OCI-LY7 (cell line): ENCODE measurements around the gene HYOU1. TPM values are rescaled to one million over a fixed set of nuclear protein-coding genes. Genes with fewer than 3 reads are reported as not detected.

Source experiments
- BruUV-seq: library from RNA; stranded (reverse); fragments of 400-500 nt; replicated peaks from 2 replicates; lab custom pipeline; 2021; lab: Mats Ljungman, UMichigan
- CTCF ChIA-PET: fragments of 300-600 bp; sonication (Branson Sonifier 250); formaldehyde crosslinking; loops from one replicate; lab custom pipeline; 2022; ENCODE audit warnings: antibody characterized with exemption; ENCODE audit not compliant: unreplicated experiment; lab: Charles Lee
- POLR2A ChIA-PET: fragments of 300-600 bp; sonication (Branson Sonifier 250); formaldehyde crosslinking; loops from one replicate; lab custom pipeline; 2022; ENCODE audit warnings: antibody characterized with exemption; lab: Charles Lee
- DNase-seq: peaks from one replicate; pipeline ENCODE4 v3.0.0-alpha.2; 2015; ENCODE audit warnings: low spot score
- H2AFZ ChIP-seq: fragments of 200-600 bp; sonication (generic), shearing (Covaris generic); 2 replicates; pipeline ENCODE4 v1.6.1; 2014; ENCODE audit warnings: mild to moderate bottlenecking, antibody characterized with exemption, low read length, moderate library complexity
- H3K27ac ChIP-seq: fragments of 200-600 bp; sonication (generic); 2 replicates; pipeline ENCODE4 v1.5.1; 2014; ENCODE audit warnings: mixed run types, low read depth, mild to moderate bottlenecking, moderate library complexity, low read length, inconsistent platforms; ENCODE audit not compliant: poor library complexity, severe bottlenecking
- H3K36me3 ChIP-seq: fragments of 200-600 bp; sonication (generic); 2 replicates; pipeline ENCODE4 v1.6.1; 2014; ENCODE audit warnings: mild to moderate bottlenecking, antibody characterized with exemption, low read length, moderate library complexity, mixed read lengths; ENCODE audit not compliant: insufficient read depth
- H3K4me1 ChIP-seq: fragments of 200-600 bp; sonication (generic); 2 replicates; pipeline ENCODE4 v1.5.1; 2014; ENCODE audit warnings: mild to moderate bottlenecking, low read length; ENCODE audit not compliant: insufficient read depth, poor library complexity, severe bottlenecking
- H3K4me2 ChIP-seq: fragments of 200-600 bp; sonication (generic); 2 replicates; pipeline ENCODE4 v1.6.1; 2014; ENCODE audit warnings: mild to moderate bottlenecking, low read length
- H3K4me3 ChIP-seq: fragments of 200-600 bp; sonication (generic); 2 replicates; pipeline ENCODE4 v1.5.1; 2014; ENCODE audit warnings: mild to moderate bottlenecking, low read depth, low read length; ENCODE audit not compliant: poor library complexity, severe bottlenecking
- H3K79me2 ChIP-seq: fragments of 200-600 bp; sonication (generic); 2 replicates; pipeline ENCODE4 v1.6.1; 2016; ENCODE audit warnings: low read depth, mild to moderate bottlenecking, low read length, moderate library complexity, mixed read lengths; ENCODE audit not compliant: insufficient read depth
- H3K9me2 ChIP-seq: fragments of 200-600 bp; sonication (generic); 2 replicates; pipeline ENCODE4 v1.6.1; 2016; ENCODE audit warnings: mild to moderate bottlenecking, low read length, mixed read lengths; ENCODE audit not compliant: insufficient read depth
- H3K9me3 ChIP-seq: fragments of 200-600 bp; sonication (generic); 2 replicates; pipeline ENCODE4 v1.6.1; 2014; ENCODE audit warnings: mild to moderate bottlenecking, mixed run types, low read length, mixed read lengths
- H4K20me1 ChIP-seq: fragments of 200-600 bp; sonication (generic); 2 replicates; pipeline ENCODE4 v1.6.1; 2014; ENCODE audit warnings: mild to moderate bottlenecking, antibody characterized with exemption, low read length, moderate library complexity, mixed read lengths; ENCODE audit not compliant: insufficient read depth
- CTCF ChIP-seq: fragments of 200-600 bp; sonication (generic); conservative IDR thresholded peaks from 2 replicates; pipeline ENCODE4 v1.5.1; 2014; ENCODE audit warnings: mild to moderate bottlenecking, antibody characterized with exemption, low read length, moderate library complexity, mixed read lengths
- EZH2phosphoT487 ChIP-seq: fragments of 200-600 bp; sonication (generic); IDR thresholded peaks from 2 replicates; pipeline ENCODE4 v1.6.1; 2018; ENCODE audit warnings: low read depth, borderline replicate concordance, mild to moderate bottlenecking, mixed run types, antibody characterized with exemption, low read length, moderate library complexity, mixed read lengths
- intact Hi-C: fragments of 100-400 bp; cut with micrococcal nuclease; formaldehyde crosslinking; loops from one replicate; pipeline ENCODE4 v1.10.0; 2022; ENCODE audit not compliant: unreplicated experiment
- total RNA-seq, 2 experiments: library from RNA; depleted of rRNA in 1 of 2; stranded (reverse); fragments of >200 nt in 1 of 2; shearing (Covaris generic) in 1 of 2; gene quantifications; 2 replicates each; pipeline ENCODE4 v1.2.3, GENCODE V29; 2014 to 2022

The HYOU1 gene
- total RNA-seq, 2 experiments from 2014 or later, result 86.6 to 117 TPM

GRCh38 chr11:119089319-119089718, 32.3 kb upstream of the HYOU1 start:
- Histone ChIP-seq H3K36me3 (peaks cover 36% of the 10 kb centered on the region), H3K27ac (no peak overlapping the region), H4K20me1 (peaks cover 22% of the 10 kb centered on the region), H2AFZ (no peak overlapping the region), H3K9me3 (no peaks in the 10 kb centered on the region), H3K79me2 (peaks cover 31% of the 10 kb centered on the region), H3K4me1 (peaks cover 58% of the 10 kb centered on the region), H3K4me3 (no peak overlapping the region), H3K9me2 (no peaks in the 10 kb centered on the region), H3K4me2 (no peak overlapping the region)
- TF ChIP-seq EZH2phosphoT487, result no peak
- no peak for TF ChIP-seq CTCF
- POLR2A ChIA-PET, result interaction anchor here (0.6 to 0.9 kb wide), 3 partner anchors 13 to 287 kb away, joined by 3 to 5 read pairs (median 3); partner anchors contain the start of gene DPAGT1
- no peak for DNase-seq
- intact Hi-C loops, result no loop called here
- BruUV-seq, result no TSS peak
- CTCF ChIA-PET, result no interaction called here

GRCh38 chr11:119088406-119088805, 31.4 kb upstream of the HYOU1 start:
- ChIA-PET POLR2A (interaction anchor here (0.6 to 0.9 kb wide), 3 partner anchors 14 to 286 kb away, joined by 3 to 5 read pairs (median 3); partner anchors contain the start of gene DPAGT1), CTCF (no interaction called here)
- no peaks in the 10 kb centered on the region for H3K9me2 ChIP-seq
- TF ChIP-seq EZH2phosphoT487 (no peak), CTCF (no peak)
- H3K4me2 ChIP-seq, result no peak overlapping the region
- H3K36me3 ChIP-seq, result peaks cover 26% of the 10 kb centered on the region
- H3K9me3 ChIP-seq, result no peaks in the 10 kb centered on the region
- DNase-seq, result no peak
- H3K79me2 ChIP-seq, result peaks cover 22% of the 10 kb centered on the region
- peaks cover 61% of the 10 kb centered on the region for H3K4me1 ChIP-seq
- BruUV-seq, result no TSS peak
- intact Hi-C loops, result no loop called here
- no peak overlapping the region for H3K27ac ChIP-seq
- peaks cover 13% of the 10 kb centered on the region for H4K20me1 ChIP-seq
- no peak overlapping the region for H2AFZ ChIP-seq
- no peak overlapping the region for H3K4me3 ChIP-seq

GRCh38 chr11:119087747-119088241, 30.8 kb upstream of the HYOU1 start:
- ChIA-PET POLR2A (interaction anchor here (0.6 kb wide), 1 partner anchor 12 kb away, joined by 4 read pairs; no protein-coding TSS in a partner anchor), CTCF (no interaction called here)
- no peak overlapping the region for H3K4me2 ChIP-seq
- H3K9me2 ChIP-seq, result no peaks in the 10 kb centered on the region
- no peaks in the 10 kb centered on the region for H3K9me3 ChIP-seq
- no peak overlapping the region for H3K4me3 ChIP-seq
- no peak overlapping the region for H3K27ac ChIP-seq
- BruUV-seq, result no TSS peak
- H3K36me3 ChIP-seq, result peaks cover 20% of the 10 kb centered on the region
- TF ChIP-seq CTCF (no peak), EZH2phosphoT487 (no peak)
- peaks cover 16% of the 10 kb centered on the region; the same call in 1 of the 2 replicates for H3K79me2 ChIP-seq
- DNase-seq, result no peak
- no peak overlapping the region for H2AFZ ChIP-seq
- 0 out of 2 replicates have a peak, but pooled peaks cover 6% of the 10 kb centered on the region for H4K20me1 ChIP-seq
- intact Hi-C loops, result no loop called here
- H3K4me1 ChIP-seq, result peaks cover 58% of the 10 kb centered on the region
